GM10847 (cell line): ENCODE measurements around the gene SELENON.

Experiments
- POLR2A ChIP-seq: IDR thresholded peaks from 2 replicates; pipeline ENCODE4 v1.6.1; 2011; ENCODE audit not compliant: insufficient read length; ENCODE audit errors: extremely low read depth

SELENON gene

DNA sequence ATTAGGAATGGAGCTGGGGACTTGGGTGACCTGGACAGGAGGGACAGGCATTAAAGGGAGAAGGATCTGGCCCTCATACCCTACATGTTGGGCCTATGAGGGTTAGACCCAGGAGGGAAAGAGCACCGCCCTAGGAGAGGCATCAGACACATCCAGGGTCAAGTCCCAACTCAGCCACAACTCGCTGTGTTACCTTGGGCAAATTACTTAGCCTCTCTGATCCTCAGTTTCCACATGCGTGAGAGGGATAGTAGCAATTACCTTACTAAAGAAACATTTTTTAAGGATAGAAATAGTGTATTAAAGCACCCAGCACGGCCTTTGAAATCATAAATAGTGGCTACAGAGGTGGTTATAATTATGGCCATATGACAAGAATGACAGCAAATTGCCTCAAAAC lies 20.1 kb upstream of the SELENON start:
- TF ChIP-seq POLR2A, result no peak

DNA sequence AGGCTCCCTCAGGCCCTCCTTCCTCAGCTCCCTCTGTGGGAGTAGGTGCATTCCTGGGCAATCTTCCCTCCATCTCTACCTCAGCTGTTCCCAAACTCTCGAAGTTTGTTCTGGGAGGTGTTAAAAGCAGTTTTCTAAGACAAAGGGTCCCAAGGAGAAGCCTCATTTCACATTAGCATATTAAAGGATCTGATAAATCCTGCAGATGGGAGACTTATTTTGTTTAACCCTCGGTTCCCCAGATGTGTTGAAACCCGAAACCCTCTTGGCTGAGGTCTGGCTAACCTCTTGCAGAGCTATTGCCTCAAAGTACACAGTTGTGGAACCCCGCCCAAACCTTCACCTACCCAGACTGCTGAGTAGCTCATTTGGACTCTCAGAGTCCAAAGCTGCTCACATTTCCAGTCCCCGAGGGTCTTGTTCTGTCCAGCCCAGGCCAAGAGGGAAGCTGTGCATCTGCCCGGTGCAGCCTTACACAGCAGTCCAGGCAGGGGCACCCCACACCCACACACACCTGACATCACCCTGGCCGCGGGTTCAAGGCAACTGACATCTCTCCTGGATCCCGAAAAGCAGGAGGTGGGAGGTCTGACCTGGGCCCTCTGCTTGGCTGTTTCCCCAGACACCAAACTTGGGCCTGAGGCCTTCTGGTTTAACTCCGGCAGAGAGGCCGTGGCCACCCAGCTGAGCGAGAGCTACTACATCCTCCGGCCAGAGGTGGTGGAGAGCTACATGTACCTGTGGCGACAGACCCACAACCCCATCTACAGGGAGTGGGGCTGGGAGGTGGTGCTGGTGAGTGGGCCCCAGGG lies 19.5 kb upstream of the SELENON start:
- TF ChIP-seq POLR2A, result no peak

DNA sequence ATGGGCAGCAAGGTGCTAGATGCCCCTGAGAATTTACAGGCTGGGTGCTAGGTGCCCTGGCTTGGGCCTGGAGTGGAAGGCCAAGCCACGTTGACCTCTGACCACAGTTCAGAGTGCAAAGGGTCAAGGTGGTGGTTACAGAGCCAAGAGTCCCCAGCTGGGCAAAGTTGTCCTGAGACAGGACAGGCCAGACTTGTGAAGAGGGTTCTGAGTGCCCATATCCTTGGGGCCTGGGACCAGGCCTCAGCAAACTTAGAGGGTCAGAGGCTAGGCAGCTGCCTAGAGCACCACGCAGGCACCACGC lies 18.9 kb upstream of the SELENON start:
- TF ChIP-seq POLR2A, result no peak

DNA sequence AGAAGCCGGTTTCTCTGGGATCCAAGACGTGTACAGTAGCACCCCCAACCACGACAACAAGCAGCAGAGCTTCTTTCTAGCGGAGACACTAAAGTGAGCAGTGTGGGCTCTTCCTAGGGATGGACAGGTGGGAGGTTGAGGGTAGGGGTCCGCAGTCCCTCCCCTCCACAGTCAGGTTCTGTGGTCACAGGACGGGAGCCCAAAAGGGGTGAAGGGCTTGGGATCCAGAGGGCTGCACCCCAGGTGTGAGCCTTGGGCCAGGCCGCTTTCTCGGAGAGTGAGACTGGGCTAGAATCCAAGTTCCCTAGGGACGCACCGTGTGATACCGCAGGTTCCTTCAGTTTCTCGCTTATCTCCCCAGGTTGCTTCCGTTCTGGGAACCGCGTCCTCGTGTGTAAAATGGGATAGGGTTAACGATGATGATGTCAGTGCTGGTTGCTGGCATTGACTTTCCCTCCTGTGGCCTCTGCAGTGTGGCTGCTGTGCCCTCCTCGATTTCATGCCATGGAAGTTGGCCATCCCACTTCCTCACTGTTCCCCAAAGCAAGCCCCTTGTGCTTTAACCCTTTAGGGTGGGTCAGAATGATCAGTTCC lies 17.3 kb upstream of the SELENON start:
- TF ChIP-seq POLR2A, result no peak

- no peak for TF ChIP-seq POLR2A
These were observed 15.4 kb upstream of the SELENON start for GRCh38 chr1:25784575-25785051.

- TF ChIP-seq POLR2A, result no peak
These were observed 14.5 kb upstream of the SELENON start for GRCh38 chr1:25785333-25786067.

- TF ChIP-seq POLR2A, result no peak
These were observed 12.9 kb upstream of the SELENON start for GRCh38 chr1:25786887-25787759.

- TF ChIP-seq POLR2A, result no peak
These were observed 12.2 kb upstream of the SELENON start for GRCh38 chr1:25787760-25788166.

DNA sequence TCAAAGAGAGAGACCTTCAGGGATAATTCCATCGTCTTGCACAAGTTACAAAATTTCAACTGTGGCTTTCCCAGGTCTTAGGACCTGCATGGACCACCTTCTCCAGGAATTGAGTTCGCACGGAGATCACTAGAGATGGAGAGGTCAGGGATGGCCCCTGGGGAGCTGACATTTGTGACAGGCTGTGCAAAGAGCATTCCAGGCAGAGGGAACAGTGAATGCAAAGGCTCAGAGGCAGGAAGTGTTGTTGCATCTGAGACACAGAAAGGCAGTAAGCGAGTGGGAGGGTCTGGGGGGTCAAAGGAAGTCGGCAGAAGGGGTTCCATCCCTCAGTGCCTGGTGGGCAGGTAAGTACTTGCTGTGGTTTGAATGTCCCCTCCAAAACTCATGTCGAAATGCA lies 9.5 kb upstream of the SELENON start:
- TF ChIP-seq POLR2A, result no peak

GRCh38 chr1:25792115-25792514 lies 7.9 kb upstream of the SELENON start:
- TF ChIP-seq POLR2A, result no peak

DNA sequence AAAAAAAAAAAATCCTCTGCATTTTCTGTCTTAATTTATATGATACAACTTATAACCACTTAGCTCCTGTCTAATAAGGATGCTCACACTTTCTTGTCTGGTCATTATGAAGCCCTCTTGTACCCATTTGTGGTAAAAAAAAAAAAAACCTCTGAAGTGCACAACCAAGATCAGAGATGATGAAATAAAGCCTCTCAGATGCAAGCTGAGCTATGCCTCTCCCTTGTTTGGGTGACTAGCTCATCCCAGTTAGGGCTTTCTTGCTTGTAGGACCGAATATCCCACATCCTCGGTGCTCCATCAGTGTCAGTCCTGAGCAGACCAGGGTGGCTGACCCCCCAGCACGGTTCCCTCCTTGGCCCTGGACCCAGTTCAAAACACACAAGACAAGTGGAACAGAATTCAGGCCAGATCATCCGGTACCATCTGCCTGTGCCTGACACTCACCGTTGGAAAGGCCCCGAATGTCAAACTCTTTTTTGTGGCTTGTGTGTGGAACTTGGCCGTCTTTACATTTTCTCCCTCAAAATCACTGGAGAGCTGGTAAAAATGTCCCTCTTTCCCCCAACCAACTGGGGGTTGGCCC lies 6.3 kb upstream of the SELENON start:
- no peak for TF ChIP-seq POLR2A

GRCh38 chr1:25794325-25794724 lies 5.7 kb upstream of the SELENON start:
- no peak for TF ChIP-seq POLR2A

- no peak for TF ChIP-seq POLR2A
These were observed 4.8 kb upstream of the SELENON start for GRCh38 chr1:25795211-25795610.

DNA sequence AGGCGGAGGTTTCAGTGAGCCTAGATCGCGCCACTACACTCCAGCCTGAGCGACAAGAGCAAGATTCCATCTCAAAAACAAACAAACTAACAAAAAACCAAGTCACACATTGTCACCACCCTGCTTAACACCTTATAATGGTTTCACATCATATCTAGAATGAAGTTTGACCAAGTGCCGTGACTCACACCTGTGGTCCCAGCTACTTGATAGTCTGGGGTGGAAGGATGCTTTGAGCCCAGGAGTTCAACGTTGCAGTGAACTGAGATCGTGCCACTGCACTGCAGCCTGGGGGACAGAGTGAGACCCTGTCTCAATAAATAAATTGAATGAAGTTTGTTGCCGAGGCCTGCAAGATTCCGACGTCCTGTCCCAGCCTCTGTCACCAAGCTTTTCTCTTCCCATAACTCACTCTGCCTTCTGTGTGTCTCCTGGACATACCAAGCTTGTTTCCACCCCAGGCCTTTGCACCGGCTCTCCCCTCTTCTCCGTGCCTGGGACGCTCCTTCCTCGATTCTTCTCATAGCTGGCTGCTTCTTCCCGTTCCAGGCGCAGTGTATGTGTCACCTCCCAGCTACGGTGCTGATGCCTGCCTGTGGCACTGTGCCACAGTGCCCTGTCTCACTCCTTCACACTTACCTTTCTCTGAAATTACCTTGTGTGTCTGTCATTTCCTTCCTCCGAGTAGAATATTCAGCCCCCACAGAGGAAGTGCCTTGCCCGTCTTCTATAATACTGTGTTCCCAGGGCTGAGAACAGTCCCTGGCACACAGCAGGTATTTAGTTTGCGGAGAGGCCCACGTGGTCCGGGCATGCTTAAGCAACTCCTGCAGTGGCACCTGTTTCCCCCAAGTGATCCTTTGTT lies 3.8 kb upstream of the SELENON start:
- TF ChIP-seq POLR2A, result no peak

GRCh38 chr1:25796811-25797458 lies 3.1 kb upstream of the SELENON start:
- no peak for TF ChIP-seq POLR2A
